GM12874 (cell line): ENCODE measurements around the gene TP53TG5.

Source experiments
- CTCF ChIP-seq: IDR thresholded peaks from 2 replicates; pipeline ENCODE4 v1.5.1; 2011; ENCODE audit warnings: low read depth, mild to moderate bottlenecking, control low read depth, low read length, moderate library complexity; ENCODE audit not compliant: insufficient read depth

The TP53TG5 gene

GRCh38 chr20:45378191-45378590 is at the start of gene TP53TG5:
TP53TG5 (minus strand) TSS chr20:45378325; CDS start chr20:45378236, 89 bp downstream.
- TF ChIP-seq CTCF: no peak

- no peak for TF ChIP-seq CTCF
These were observed 49.4 kb upstream of the TP53TG5 start for GRCh38 chr20:45427236-45428149.

GRCh38 chr20:45426320-45427016 is 48.3 kb upstream of the TP53TG5 start:
- no peak for TF ChIP-seq CTCF

GRCh38 chr20:45425561-45425960 is 47.4 kb upstream of the TP53TG5 start:
- TF ChIP-seq CTCF: no peak

- TF ChIP-seq CTCF: no peak
These were observed 45.6 kb upstream of the TP53TG5 start for GRCh38 chr20:45423700-45424099.

GRCh38 chr20:45420125-45420524 is 42.0 kb upstream of the TP53TG5 start:
- no peak for TF ChIP-seq CTCF

- TF ChIP-seq CTCF: no peak
These were observed 41.3 kb upstream of the TP53TG5 start for GRCh38 chr20:45419188-45420091.
